Sigmoid colon (tissue), 4 donors: Measurements from ENCODE around the gene PPDPF.

Experiments used
- CTCF ChIP-seq, 4 experiments: fragments of 450-650 bp in 3 of 4; fragments of 200-600 bp in 1 of 4; IDR thresholded peaks; one replicate each; pipeline ENCODE4 v1.5.1; 2016 to 2019; ENCODE audit warnings: antibody characterized with exemption in 4 of 4, mild to moderate bottlenecking in 3 of 4, moderate library complexity in 2 of 4
- EP300 ChIP-seq, 4 donors: sonication (generic); formaldehyde crosslinking; IDR thresholded peaks; one replicate each; pipeline ENCODE4 v1.6.1; 2017; ENCODE audit warnings: antibody characterized with exemption in 4 of 4
- POLR2A ChIP-seq, 2 donors: fragments of 450-650 bp; IDR thresholded peaks; one replicate each; pipeline ENCODE4 v1.6.1; 2016; ENCODE audit warnings: antibody characterized with exemption in 2 of 2, mild to moderate bottlenecking in 2 of 2, moderate library complexity in 2 of 2

- no peak for TF ChIP-seq CTCF (IDR thresholded peaks at IDR 0.05)
- TF ChIP-seq EP300 (IDR thresholded peaks at IDR 0.05), result no peak
- TF ChIP-seq POLR2A (IDR thresholded peaks at IDR 0.05), result no peak
Measured at GRCh38 chr20:63557481-63557891, 36.9 kb downstream of the PPDPF start.
